GM21786 (cell line): Measurements from ENCODE around the gene ARID4B.
"Not testable (repeated sequence)": the region's sequence is repeated elsewhere in the genome, so short reads cannot be mapped to it uniquely, and the experiment has no call there.

ENCODE experiments used
- ATAC-seq: cut with Tn5 transposase; IDR thresholded peaks from one replicate; pipeline ENCODE4 v1.9.1; 2021; ENCODE audit not compliant: unreplicated experiment

Gene ARID4B

DNA sequence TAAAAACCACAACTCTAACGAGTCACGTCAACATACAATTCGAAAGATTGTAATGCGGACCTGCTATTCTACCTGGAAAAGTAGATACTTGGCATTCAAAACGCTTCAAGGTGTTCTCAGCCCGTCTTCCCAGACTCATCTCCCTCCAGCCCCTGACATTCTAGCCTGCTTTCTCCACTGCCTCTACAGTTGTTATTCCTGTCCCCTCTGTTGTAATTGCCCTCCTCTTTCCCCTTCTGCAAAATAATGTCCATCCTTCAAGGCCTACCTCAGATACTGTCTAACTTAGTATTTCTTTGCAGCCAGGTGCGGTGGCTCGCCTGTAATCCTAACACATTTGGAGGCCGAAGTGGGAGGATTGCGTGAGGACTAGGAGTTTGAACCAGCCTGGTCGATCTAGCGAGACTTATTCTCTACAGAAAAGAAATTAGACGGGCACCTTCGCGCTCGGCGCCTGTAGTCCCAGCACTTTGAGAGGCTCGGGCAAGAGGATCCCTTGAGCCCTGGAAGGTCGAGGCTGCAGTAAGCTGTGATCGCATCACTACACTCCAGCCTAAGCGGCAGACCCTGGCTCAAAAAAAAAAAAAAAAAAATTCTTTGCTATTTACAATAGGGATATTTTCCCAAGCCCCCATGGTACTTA lies 166.2 kb downstream of the ARID4B start:
- ATAC-seq, result no peak

DNA sequence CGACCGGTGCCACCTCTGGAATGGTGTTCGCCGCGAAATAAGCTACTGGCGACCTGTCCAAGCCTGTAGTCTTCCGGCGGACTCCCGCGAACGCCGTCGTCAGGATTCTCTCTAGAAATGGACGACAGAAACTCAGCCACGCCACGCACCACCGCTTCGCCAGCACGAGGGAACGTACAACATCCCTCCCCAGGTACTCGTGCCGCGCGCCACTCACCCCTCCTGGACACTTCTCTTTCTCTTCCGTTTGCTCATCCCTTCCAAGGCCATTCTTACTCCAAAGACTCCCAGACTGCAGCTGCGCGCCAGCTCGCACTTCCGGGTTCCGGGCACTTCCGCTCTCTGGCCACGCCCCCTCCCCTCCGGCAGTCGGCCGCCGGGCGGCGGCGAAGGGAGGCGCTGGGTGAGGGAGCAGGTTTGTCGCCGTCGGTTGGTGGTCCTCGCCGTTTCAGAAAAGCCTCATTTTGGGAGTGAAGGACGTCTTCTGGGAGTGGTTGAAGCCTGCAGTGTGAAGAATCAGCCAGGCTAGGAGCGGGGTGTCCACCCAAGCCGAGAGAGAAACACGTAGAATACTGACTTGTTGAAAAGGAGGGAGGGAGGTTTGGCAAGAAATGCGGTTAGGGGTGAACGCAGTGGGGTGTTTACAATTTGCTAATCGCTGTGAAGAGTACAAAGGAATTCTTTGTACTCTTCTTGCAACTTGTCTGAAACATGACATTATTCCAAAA lies 166.9 kb downstream of the ARID4B start, which contains the start of gene RBM34:
TSS of gene RBM34 (minus strand) at position 294 of the 728 bp plus-strand sequence. CDS start at position 270, 24 bp downstream.
- peak; percentile 94 for ATAC-seq

DNA sequence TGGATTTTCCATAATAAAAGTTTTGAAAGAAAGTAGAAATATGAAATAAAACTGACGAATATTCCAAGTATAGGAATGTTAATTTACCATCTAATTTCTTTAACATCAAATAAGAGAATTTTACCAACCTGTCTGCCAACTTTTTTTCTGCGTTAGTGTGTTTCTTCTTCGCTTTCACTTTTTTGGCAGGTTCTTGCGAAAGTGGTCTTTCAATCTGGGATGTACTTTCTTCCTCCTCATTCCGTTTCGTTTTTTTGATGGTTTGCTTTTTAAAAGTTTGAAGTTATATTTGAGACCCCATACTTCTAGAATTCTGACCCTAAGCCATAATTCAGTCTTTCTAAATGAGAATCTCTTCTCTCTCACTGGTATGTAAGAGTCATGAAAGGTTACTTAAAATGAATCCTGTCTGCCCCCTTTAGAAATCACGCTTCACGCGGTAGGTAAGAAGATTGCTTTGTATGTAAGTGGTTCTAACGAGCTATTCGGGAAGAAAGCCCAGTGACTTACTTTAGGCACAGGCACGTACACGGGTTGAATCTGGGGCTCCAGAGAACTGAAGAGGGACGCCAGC lies 167.5 kb downstream of the ARID4B start:
- ATAC-seq, result peak; percentile 34

DNA sequence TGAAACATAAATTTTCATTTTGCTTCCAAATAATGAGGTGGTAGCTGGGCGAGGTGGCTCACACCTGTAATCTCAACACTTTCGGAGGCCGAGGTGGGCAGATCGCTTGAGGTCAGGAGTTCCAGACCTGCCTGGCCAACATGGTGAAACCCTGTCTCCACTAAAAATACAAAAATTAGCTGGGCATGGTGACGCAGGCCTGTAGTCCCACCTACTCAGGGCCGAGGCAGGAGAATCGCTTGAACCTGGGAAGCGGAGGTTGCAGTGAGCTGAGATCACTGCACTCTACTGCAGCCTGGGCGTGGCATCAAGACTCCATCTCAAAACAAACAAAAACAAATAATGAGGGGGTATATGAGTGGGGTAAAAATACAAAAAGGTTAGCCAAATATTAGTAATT lies 168.0 kb downstream of the ARID4B start:
- ATAC-seq, result not testable (repeated sequence)

DNA sequence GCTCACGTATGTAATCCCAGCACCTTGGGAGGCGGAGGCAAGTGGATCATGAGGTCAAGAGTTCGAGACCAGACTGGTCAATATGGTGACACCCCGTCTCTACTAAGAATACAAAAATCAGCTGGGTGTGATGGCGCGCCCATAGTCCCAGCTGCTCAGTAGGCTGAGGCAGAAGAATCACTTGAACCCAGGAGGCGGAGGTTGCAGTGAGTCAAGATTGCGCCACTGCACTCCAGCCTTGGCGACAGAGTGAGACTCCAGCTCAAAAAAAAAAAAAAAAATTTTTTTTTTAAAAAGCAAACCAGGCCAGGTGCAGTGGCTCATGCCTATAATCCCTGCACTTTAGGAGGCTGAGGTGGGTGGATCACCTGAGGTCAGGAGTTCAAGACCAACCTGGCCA lies 168.7 kb downstream of the ARID4B start:
- ATAC-seq, result not testable (repeated sequence)

DNA sequence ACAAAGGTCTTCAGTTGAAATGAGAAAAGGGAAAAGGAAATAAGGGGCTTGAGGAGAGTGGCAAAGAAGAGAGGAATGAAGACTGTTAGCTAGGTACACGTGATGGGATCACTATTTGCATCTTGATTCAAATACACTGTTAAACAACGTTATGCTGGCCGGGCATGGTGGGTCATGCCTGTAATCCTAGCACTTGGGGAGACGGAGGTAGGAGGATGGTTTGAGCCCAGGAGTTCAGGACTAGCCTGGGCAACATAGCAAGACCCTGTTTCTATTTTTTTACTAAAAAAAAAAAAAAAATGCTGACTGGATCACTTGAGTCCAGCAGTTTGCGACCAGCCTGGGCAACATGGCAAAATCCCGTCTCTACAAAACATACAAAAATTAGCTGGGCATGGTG lies 169.3 kb downstream of the ARID4B start:
- no peak for ATAC-seq

DNA sequence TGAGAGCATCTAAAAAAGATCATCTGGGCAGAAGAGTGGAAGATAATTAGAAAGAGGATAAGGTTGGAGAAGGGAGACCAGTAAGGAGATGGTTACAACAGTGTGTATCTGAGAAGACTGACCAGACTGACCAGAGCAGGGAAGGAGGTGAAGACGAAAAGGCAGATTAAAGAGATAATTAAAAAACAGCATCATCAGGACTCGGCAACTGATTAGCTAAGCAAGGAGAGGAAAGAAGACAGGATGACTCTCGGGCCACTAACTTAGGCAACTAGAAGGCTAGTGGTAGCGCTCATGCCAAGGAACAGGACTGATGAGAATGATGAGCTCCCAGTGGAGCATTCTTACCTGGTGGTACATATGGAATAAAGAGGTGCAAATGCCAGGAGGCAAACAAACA lies 170.8 kb downstream of the ARID4B start:
- ATAC-seq, result no peak

DNA sequence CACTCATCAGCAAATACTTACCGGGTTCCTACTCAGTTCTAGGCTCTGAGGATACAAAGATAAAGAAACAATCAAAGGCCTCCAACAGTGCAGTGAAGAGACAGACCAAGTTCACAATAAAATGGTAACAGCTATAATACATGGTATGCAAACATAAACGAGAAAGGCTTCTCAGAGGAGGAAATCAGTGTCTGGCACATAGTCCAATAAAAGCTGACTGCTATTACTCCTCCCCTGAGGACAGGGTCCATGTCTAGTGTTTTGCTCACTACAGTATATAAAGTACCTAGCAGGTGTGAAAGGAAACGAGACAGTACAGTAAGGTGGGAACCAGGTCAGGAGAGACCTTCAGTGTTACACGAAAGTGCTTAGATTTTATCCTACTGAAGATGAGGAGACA lies 171.2 kb downstream of the ARID4B start:
- no peak for ATAC-seq

DNA sequence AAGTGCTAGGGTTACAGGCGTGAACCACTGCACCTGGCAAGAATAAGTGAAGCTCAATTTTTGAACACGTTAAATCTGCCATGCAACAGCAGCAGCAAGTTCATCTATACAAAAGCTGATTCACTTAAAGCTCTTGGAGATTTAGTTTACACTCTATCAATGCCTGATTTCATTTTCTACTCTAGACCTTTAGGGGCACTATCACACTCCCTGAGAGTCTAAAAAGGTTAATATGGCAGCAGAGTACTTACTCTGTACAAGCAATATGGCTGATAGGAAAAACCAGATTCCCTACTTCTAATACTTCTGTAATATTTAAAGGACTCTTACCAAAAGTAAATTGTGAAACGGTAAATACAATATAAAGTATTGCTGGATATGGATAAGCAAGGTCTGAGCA lies 171.7 kb downstream of the ARID4B start:
- no peak for ATAC-seq

DNA sequence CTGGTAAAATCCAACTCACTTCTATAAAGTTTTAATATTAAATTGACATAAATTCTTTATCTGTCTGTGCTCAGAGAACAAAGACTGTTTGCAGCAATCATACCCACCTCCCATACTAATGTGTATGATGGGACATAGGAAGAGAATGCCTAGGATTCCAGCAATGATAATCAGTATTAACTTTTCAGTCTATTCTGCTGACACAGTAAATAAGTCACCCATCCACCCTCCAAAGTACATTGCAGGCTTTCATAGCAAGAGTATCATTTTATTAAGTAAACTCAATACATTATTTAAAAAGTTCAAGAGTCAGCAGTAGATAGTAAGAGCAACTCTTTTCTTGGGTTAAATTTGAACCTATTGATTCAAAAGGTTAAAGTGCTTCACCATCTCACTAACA lies 175.7 kb downstream of the ARID4B start:
- no peak for ATAC-seq

DNA sequence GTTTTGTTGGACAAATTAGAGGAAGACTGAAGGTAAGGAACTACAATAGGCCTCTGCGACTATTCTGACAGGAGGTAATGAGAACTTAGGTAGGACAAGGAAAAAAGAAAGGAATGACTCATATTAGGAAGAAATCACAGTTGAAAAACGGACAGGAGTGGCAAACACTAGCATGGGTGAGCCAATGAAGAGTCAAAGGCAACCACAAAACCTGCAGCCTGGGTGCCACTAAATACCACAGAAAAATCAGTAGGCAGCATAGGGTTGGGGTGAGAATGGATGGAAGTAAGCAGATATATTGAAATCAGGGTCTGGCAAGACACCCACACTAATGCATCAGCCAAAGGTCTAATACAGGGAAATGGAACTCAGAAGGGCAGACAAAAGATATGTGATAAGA lies 176.9 kb downstream of the ARID4B start:
- no peak for ATAC-seq

DNA sequence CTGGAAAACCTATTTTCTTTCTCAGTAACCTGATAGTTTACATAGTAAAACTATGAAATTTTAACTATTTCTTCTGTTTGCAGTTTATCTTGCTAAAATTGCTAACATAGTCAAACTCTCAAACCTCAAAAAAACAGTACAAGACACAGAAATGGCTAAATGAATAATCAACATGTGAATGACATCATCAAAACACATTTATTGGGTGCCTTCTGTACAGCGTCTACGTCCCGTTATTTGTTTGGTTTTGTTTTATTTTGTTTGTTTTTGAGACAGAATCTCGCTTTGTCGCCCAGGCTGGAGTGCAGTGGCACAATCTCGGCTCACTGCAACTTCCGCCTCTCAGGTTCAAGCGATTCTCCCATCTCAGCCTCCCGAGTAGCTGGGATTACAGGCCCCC lies 178.2 kb downstream of the ARID4B start:
- no peak for ATAC-seq

DNA sequence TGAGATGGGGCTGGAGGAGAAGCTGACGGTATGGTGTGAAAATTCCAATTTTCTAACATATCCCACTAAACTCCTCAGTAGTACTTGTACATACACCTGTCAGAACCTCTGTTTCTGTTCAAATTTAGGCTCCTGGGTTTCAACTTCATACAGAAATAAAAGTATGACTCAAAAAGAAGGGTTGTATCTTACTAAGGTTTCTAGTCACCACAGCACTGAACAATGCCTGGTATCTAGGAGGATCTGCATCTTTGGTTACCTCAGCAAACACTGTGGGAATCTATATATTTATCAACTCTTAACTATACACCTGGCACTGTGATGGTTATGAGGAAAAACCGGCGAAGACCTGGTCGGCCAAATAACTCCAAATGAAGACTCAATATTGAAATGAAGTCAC lies 180.7 kb downstream of the ARID4B start:
- ATAC-seq, result no peak

DNA sequence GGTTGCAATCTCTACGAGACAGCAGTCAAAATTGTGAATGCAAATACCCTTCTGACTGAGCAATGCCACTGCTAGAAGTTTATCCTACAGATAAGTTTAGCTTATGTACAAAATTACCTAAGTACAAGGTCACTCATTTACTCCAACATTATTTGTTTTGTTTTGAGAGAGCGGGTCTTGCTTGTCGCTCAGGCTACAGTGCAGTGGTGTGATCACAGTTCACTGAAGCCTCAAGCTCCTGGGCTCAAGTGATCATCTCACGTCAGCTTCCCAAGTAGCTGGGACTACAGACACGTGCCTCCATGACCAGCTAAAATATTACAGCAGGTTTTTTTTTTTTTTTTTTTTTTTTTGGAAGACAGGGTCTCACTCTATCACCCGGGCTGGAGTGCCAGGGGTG lies 182.3 kb downstream of the ARID4B start:
- no peak for ATAC-seq

DNA sequence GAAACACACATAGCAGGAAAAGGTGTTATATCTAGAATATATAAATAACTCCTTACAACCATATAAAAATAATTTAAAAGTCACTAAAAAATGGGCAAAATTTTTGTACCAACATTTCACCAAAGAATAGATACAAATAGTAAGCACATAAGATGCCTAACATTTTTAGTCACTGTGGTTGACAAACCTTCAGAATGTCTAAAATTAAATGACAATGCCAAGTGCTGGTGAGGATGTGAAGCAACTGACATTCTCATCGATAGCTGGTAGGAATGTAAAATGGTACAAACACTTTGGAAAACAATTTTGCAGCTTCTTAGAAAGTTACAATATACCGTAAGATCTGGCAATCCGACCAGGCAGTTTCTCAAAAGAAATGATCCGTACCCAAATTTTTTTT lies 185.0 kb downstream of the ARID4B start:
- ATAC-seq, result no peak

DNA sequence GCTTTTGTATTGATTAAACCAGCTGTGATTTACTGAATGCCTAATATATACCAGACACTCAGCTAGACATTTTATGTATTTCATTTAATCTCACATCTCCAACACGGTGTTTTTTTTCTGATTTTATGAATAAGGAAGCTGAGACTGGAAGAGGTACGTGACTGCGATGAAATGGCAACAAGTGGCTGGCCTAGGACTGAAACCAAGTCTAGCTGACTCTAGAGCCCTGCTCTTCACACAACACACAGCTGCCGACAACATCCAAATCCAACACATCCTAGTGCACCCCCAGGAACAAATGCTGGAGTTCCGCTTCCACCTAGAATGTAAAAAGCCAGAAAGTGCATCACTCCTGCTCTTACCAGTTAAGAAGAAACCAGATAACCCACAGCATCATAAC lies 188.7 kb downstream of the ARID4B start:
- no peak for ATAC-seq

DNA sequence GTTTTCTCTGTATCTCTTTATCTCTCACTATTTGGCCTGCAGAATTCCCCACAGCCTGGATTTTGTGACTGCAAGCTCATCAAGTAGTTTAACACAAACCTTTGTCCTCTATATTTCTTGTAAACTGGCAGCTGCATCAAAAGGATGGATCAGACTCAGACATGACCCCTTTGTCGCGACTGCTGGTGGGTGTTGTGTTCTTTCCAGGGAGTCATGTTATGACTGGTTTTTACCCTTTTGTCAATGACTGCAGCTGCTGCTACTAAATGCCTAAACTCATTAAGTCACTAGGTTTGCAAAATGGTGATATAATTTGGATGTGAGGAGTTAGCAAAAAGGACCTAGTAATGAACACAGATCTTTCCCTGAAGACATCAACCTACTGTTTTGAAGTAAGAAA lies 189.2 kb downstream of the ARID4B start:
- no peak for ATAC-seq

DNA sequence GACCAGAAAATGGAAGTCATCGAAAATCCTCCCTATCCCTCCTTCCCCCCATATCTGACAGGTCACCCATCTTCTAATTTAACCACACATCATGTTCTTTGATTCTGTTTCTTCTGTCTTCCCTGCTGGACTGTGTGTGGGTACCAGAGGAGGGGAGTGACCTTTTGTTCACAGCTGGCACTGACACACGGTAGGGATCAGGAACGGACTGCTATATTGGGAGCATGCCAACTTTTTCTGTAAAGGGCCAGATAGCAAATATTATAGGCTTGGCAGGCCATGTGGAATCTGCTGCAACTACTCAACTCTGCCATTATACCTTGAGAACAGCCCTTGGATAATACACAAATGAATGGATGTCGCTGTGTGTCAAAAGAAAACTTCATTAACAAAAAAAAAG lies 191.9 kb downstream of the ARID4B start:
- ATAC-seq, result no peak

DNA sequence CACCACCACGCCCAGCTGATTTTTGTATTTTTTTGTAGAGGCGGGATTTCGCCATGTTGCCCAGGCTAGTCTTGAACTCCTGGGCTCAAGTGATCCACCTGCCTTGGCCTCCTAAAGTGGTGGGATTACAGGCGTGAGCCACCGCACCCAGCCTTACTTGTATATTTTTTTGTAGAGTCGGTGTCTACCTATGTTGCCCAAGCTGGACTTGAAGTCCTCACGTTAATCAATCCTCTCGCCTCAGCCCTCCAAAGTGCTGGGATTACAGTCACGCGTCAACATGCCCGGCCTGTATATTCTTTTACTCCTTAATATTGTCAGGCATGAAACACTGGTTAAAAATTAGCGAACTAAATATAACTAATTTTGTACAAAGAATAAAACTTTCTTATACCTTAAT lies 193.8 kb downstream of the ARID4B start:
- ATAC-seq, result no peak

DNA sequence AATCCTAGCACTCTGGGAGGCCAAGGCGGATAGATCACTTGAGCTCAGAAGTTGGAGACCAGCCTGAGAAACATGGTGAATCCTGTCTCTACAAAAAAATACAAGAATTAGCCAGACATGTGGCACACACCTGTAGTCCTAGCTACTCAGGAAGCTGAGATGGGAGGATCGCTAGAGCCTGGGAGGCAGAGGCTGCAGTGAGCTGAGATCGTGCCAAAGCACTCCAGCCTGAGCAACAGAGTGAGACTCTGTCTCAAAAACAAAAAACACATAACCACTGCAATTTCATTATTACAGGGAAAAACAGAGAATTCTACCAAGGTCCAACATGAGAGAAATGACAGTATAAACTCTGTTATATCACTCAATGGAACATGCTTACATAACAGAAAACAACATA lies 194.9 kb downstream of the ARID4B start:
- ATAC-seq, result no peak

DNA sequence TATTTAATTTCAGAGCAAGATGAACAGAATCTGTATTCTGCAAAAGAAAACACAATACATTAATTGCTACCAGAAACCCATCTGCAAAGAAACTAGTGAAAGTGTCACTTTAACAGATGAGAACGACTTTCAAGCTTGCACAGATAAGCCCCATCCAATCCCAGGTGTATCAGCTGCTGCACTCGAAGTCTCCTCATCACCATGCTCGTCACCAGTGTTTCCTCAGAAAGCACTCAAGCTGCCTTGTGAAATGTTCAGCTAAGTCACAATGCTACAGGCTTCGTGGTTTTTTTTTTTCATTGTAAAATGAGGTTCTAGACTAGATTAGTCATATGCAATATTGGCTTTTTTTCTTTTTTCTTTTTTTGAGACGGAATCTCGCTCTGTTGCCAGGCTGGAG lies 196.0 kb downstream of the ARID4B start:
- ATAC-seq, result no peak

DNA sequence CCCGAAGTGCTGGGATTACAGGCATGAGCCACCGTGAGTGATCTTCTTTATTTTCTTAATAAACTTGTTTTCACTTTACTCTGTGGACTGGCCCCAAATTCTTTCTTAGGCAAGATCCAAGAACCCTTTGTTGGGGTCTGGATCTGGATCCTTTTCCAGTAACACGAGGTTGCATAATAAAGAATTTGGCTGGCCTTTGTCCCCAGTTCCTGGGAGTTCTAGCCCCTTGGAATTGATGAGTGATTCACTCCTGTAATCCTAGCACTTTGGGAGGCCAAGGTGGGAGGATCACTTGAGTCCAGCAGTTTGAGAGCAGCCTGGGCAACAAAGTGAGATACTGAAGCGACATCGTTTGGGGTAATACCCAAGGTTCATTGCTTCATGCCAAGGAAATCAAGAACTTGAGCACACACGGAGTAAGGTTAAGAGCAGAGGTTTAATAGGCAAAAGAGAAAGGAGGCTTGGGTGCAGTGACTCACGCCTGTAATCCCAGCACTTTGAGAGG lies 197.2 kb downstream of the ARID4B start:
- ATAC-seq, result no peak
